CD4-positive, alpha-beta T cell (primary cell): ENCODE measurements around the gene KRTAP1-5. TPM values are rescaled to one million over a fixed set of nuclear protein-coding genes. Genes with fewer than 3 reads are reported as not detected.
"Not testable (repeated sequence)": the region's sequence is repeated elsewhere in the genome, so short reads cannot be mapped to it uniquely, and the experiment has no call there.

Source experiments
- ATAC-seq: fragments of 200-7000 bp; cut with Tn5 transposase; one replicate; pipeline ENCODE4 v1.10.0; 2022; ENCODE audit warnings: mild to moderate bottlenecking; ENCODE audit not compliant: poor library complexity
- CTCF ChIA-PET: fragments of 350-600 bp; sonication (Branson Sonifier 250); formaldehyde crosslinking; loops from one replicate; lab custom pipeline; 2021; ENCODE audit warnings: antibody characterized with exemption, inconsistent platforms; lab: Charles Lee
- POLR2A ChIA-PET: fragments of 350-600 bp; sonication (Branson Sonifier 250); formaldehyde crosslinking; loops from one replicate; lab custom pipeline; 2021; ENCODE audit warnings: antibody characterized with exemption, inconsistent platforms; lab: Charles Lee
- DNase-seq, 14 experiments: peaks; one replicate each; pipeline ENCODE4 v3.0.0-alpha.2; 2013 to 2020; ENCODE audit warnings: mixed read lengths in 2 of 14
- H3K27ac ChIP-seq, 2 donors: one replicate each; pipeline versions ENCODE4 v1.5.1 to v1.7.0; 2013; ENCODE audit warnings: low read length in 2 of 2, low read depth in 1 of 2, mild to moderate bottlenecking in 1 of 2
- H3K27me3 ChIP-seq, 2 experiments: 1 replicate in 1 of 2; 2 replicates in 1 of 2; pipeline versions ENCODE4 v1.6.1 to v1.7.0; 2013; ENCODE audit warnings: low read length in 2 of 2, control low read depth in 1 of 2, mild to moderate bottlenecking in 1 of 2, moderate library complexity in 1 of 2; ENCODE audit not compliant: insufficient read depth in 2 of 2, control insufficient read depth in 1 of 2
- H3K36me3 ChIP-seq: one replicate; pipeline ENCODE4 v1.6.1; 2013; ENCODE audit warnings: low read length, control low read depth; ENCODE audit not compliant: insufficient read depth
- H3K4me1 ChIP-seq: one replicate; pipeline ENCODE4 v1.6.1; 2013; ENCODE audit warnings: low read length, control low read depth; ENCODE audit not compliant: insufficient read depth
- H3K4me3 ChIP-seq: one replicate; pipeline ENCODE4 v1.5.1; 2013; ENCODE audit warnings: mild to moderate bottlenecking, low read length, moderate library complexity
- H3K9me3 ChIP-seq, 2 experiments: 1 replicate in 1 of 2; 2 replicates in 1 of 2; pipeline versions ENCODE4 v1.6.1 to v1.7.0; 2013; ENCODE audit warnings: low read length in 2 of 2, mild to moderate bottlenecking in 2 of 2, control low read depth in 1 of 2, moderate library complexity in 1 of 2; ENCODE audit not compliant: control insufficient read depth in 1 of 2, insufficient read depth in 1 of 2
- H3K27ac Mint-ChIP-seq: one replicate; pipeline ENCODE4 v1.8.0; 2020; ENCODE audit warnings: mixed read lengths
- H3K27me3 Mint-ChIP-seq: one replicate; pipeline ENCODE4 v1.8.0; 2021; ENCODE audit warnings: mixed read lengths
- H3K36me3 Mint-ChIP-seq: one replicate; pipeline ENCODE4 v1.8.0; 2021; ENCODE audit warnings: low read depth, mixed read lengths
- H3K4me1 Mint-ChIP-seq: one replicate; pipeline ENCODE4 v1.8.0; 2021; ENCODE audit warnings: low read depth, mixed read lengths
- H3K4me3 Mint-ChIP-seq: one replicate; pipeline ENCODE4 v1.8.0; 2020; ENCODE audit warnings: mild to moderate bottlenecking, mixed read lengths
- H3K9me3 Mint-ChIP-seq: one replicate; pipeline ENCODE4 v1.8.0; 2020; ENCODE audit warnings: mixed read lengths
- intact Hi-C, 2 experiments: fragments of 100-400 bp; cut with DNase I in 1 of 2; cut with micrococcal nuclease in 1 of 2; formaldehyde crosslinking; loops; one replicate each; pipeline versions ENCODE4 v1.15.1 to v1.9.0; 2023 to 2025; cut with DNase I, micrococcal nuclease
- total RNA-seq, 174 experiments: library from RNA in 2 of 174; stranded (reverse) in 2 of 174; gene quantifications; one replicate each; pipeline ENCODE4 v1.2.3 and lab custom pipeline; 2021 to 2026
- TF ChIP-seq, protein P1 (sequence below): fragments of 200-600 bp; IDR thresholded peaks from one replicate; pipeline ENCODE4 v1.8.0; 2022; ENCODE audit warnings: antibody characterized with exemption, mild to moderate bottlenecking

KRTAP1-5 gene
- total RNA-seq, 2 experiments from 2014 or later = not detected

DNA sequence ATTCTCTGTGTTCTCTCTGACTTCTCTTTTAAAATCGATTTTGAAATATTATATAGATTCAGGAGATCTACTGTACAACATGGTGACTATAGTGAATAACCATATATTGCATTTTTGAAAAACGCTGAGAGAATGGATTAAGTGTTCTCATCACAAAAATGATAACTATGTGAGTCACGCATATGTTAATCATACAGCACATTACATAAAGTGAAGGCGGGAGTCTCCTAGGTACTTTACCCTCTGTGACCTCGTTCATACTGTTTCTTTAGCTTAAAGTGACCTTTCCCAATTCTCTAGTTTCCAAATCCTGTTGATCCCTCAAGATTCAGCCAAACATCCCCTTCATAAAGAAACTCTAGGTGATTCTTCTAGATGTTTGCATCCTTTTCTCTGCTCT, 24.2 kb downstream of the KRTAP1-5 start:
- no peaks in the 10 kb centered on the region for H3K9me3 ChIP-seq
- intact Hi-C loops = no loop called here
- CTCF ChIA-PET = no interaction called here

GRCh38 chr17:41001795-41002194, 25.2 kb downstream of the KRTAP1-5 start:
- POLR2A ChIA-PET = no interaction called here
- no peak overlapping the region for H3K4me3 ChIP-seq
- CTCF ChIA-PET = no interaction called here

More for the DNA sequence above, 24.2 kb downstream of the KRTAP1-5 start:
- Mint-ChIP-seq H3K4me1 (no peaks in the 10 kb centered on the region), H3K27ac (no peak overlapping the region), H3K4me3 (no peak overlapping the region), H3K27me3 (peaks cover 53% of the 10 kb centered on the region), H3K36me3 (no peaks in the 10 kb centered on the region), H3K9me3 (no peaks in the 10 kb centered on the region)
- no peak overlapping the region for H3K4me3 ChIP-seq
- POLR2A ChIA-PET = no interaction called here
- H3K27ac ChIP-seq = no peak overlapping the region
- H3K4me1 ChIP-seq = no peaks in the 10 kb centered on the region
- ATAC-seq = no peak
- H3K27me3 ChIP-seq = peaks cover 7 to 12% of the 10 kb centered on the region in 2 experiments
- TF ChIP-seq, protein P1, sequence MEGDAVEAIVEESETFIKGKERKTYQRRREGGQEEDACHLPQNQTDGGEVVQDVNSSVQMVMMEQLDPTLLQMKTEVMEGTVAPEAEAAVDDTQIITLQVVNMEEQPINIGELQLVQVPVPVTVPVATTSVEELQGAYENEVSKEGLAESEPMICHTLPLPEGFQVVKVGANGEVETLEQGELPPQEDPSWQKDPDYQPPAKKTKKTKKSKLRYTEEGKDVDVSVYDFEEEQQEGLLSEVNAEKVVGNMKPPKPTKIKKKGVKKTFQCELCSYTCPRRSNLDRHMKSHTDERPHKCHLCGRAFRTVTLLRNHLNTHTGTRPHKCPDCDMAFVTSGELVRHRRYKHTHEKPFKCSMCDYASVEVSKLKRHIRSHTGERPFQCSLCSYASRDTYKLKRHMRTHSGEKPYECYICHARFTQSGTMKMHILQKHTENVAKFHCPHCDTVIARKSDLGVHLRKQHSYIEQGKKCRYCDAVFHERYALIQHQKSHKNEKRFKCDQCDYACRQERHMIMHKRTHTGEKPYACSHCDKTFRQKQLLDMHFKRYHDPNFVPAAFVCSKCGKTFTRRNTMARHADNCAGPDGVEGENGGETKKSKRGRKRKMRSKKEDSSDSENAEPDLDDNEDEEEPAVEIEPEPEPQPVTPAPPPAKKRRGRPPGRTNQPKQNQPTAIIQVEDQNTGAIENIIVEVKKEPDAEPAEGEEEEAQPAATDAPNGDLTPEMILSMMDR = no peak
- no peaks in the 10 kb centered on the region for H3K36me3 ChIP-seq
- no peak for DNase-seq

DNA sequence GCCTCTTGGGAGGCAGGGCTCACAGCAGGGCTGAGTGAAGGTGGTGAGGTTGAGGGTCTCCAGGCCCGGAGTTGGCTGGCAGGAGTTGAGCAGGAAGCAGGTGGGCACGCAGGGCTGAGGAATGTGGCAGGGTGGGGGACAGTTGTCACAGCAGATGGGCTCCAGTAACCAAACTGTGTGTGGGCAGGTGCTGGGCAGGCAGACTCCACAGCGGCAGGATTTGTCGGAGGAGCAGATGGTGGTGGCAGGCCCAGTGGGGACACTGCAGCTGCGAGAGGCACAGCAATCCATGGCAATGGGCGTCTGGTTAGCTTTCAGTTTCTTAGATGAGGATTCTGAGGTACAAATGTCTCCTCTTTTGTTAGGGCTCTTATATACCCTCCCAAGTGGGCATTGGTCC, 27.4 kb downstream of the KRTAP1-5 start, which contains the start of gene KRTAP3-2:
TSS of gene KRTAP3-2 (minus strand) at position 344 of the 400 bp plus-strand sequence. CDS start at position 291, 53 bp downstream.
- CTCF ChIA-PET, H3K4me3 Mint-ChIP-seq, POLR2A ChIA-PET, H3K9me3 Mint-ChIP-seq, H3K36me3 Mint-ChIP-seq, H3K27ac ChIP-seq, H3K4me1 Mint-ChIP-seq, H3K4me3 ChIP-seq, H3K4me1 ChIP-seq, H3K27ac Mint-ChIP-seq, H3K36me3 ChIP-seq, intact Hi-C loops, ATAC-seq, H3K9me3 ChIP-seq, DNase-seq: not testable (repeated sequence)
- peaks cover 75% of the 10 kb centered on the region for H3K27me3 Mint-ChIP-seq
- peaks cover 18 to 31% of the 10 kb centered on the region in 2 experiments for H3K27me3 ChIP-seq

More at GRCh38 chr17:41001795-41002194, 25.2 kb downstream of the KRTAP1-5 start:
- no peaks in the 10 kb centered on the region for H3K9me3 ChIP-seq
- H3K27me3 ChIP-seq = peaks cover 13 to 19% of the 10 kb centered on the region in 2 experiments
- TF ChIP-seq, protein P1 = no peak
- no peak for DNase-seq
- no peaks in the 10 kb centered on the region for H3K36me3 ChIP-seq
- no peak overlapping the region for H3K27ac ChIP-seq
- H3K4me3 Mint-ChIP-seq = no peak overlapping the region
- no peaks in the 10 kb centered on the region for H3K36me3 Mint-ChIP-seq
- no peak for ATAC-seq
- H3K27ac Mint-ChIP-seq = no peak overlapping the region
- H3K9me3 Mint-ChIP-seq = no peaks in the 10 kb centered on the region
- no peaks in the 10 kb centered on the region for H3K4me1 Mint-ChIP-seq
- intact Hi-C loops = no loop called here
- H3K27me3 Mint-ChIP-seq = peaks cover 62% of the 10 kb centered on the region
- no peaks in the 10 kb centered on the region for H3K4me1 ChIP-seq

DNA sequence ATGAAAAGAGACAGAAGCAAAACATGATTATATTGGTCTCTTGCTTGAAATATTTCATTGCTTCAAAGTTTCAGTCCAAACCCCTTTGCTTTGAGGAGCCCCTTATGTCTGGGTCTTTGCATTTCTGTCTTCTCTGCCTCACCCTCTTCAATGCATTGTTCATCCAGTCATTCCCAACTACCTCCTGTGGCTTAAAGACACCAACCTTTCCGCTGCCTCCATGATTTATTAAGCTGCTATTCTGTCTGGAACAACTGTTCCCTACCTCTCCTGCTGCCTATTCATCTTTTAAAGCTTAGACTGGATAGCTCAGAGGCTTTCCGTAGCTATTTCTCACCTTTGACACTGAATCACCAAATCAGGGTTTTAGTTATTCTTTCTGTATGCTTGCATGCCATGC, 29.6 kb downstream of the KRTAP1-5 start:
- H3K36me3 ChIP-seq = no peaks in the 10 kb centered on the region
- no peak overlapping the region for H3K4me3 Mint-ChIP-seq
- POLR2A ChIA-PET = no interaction called here
- no peak overlapping the region for H3K27ac Mint-ChIP-seq
- H3K4me1 Mint-ChIP-seq = no peaks in the 10 kb centered on the region
- CTCF ChIA-PET = no interaction called here
- H3K36me3 Mint-ChIP-seq = no peaks in the 10 kb centered on the region
- H3K9me3 ChIP-seq = no peaks in the 10 kb centered on the region
- peaks cover 18 to 38% of the 10 kb centered on the region in 2 experiments for H3K27me3 ChIP-seq
- no peak for DNase-seq
- no peaks in the 10 kb centered on the region for H3K4me1 ChIP-seq
- H3K4me3 ChIP-seq = no peak overlapping the region
- H3K27ac ChIP-seq = no peak overlapping the region
- H3K9me3 Mint-ChIP-seq = no peaks in the 10 kb centered on the region
- peaks cover 75% of the 10 kb centered on the region for H3K27me3 Mint-ChIP-seq
- intact Hi-C loops = no loop called here
- TF ChIP-seq, protein P1 = no peak
- ATAC-seq = no peak
